Measurements from ENCODE around the gene FGF22. TPM values are rescaled to one million over a fixed set of nuclear protein-coding genes. Genes with fewer than 3 reads are reported as not detected.

The FGF22 gene
- total and polyA plus RNA-seq, 4 donors, result 0.08 TPM; not detected in 3

DNA sequence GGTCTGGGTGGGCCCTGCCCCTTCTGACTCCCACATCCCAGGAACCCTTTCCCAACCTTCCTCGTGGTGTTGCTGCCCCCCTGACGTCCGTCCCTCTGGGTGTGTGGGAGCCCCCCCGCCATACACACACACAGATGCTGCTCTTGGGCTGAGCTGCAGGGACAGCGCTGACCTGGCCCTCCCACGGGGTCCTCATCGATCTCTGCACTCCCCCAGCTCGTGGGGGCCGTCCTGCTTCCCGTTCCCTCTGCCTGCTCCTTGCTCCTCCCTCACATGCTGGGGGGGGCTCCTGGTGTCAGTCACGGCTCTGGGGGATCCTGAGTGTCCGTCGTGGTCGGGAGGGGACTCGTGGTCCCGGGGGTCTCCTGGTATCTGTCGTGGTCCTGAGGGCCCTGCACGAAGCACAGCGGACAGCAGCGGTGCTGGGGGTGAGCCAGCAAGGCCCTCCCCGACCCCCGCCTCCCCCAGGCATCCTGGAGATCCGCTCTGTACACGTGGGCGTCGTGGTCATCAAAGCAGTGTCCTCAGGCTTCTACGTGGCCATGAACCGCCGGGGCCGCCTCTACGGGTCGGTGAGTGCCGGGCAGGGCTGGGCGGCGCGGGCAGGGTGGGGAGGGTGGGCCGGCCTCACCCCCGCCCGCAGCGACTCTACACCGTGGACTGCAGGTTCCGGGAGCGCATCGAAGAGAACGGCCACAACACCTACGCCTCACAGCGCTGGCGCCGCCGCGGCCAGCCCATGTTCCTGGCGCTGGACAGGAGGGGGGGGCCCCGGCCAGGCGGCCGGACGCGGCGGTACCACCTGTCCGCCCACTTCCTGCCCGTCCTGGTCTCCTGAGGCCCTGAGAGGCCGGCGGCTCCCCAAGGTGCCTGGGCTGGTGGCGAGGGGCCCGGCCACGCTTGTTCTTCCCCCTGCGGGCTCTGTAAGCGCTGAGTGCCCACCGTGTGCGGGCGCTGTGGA, 3.4 kb downstream of the FGF22 start:
- Histone ChIP-seq H3K9me3 (ENCODE audit: control insufficient read depth in 4 of 4, low read length in 3 of 4) (no peaks in the 10 kb centered on the region), H3K36me3 (ENCODE audit: control insufficient read depth in 4 of 4, insufficient read depth in 3 of 4, low read depth in 1 of 4, low read length in 3 of 4) (peaks cover 0 to 23% (median 12%) of the 10 kb centered on the region in 4 donors), H3K4me1 (ENCODE audit: control insufficient read depth in 4 of 4, insufficient read depth in 4 of 4, low read length in 3 of 4) (peaks cover 0 to 7% (median 4%) of the 10 kb centered on the region in 4 donors), H3K27ac (ENCODE audit: low read depth in 1 of 2, low read length in 2 of 2) (no peak overlapping the region), H3K4me3 (ENCODE audit: low read depth in 1 of 3, low read length in 3 of 3) (no peak overlapping the region), H3K27me3 (ENCODE audit: control insufficient read depth in 4 of 4, insufficient read depth in 4 of 4, low read length in 3 of 4) (no peaks in the 10 kb centered on the region), H3K9ac (ENCODE audit: low read depth in 1 of 2, low read length in 2 of 2) (no peak overlapping the region)
- no peak for DNase-seq (ENCODE audit: low spot score)
- 86% methylated on average over 70 of the region's 70 CpGs for WGBS
- TF ChIP-seq FOXA1 (IDR thresholded peaks at IDR 0.05) (no peak), RAD21 (IDR thresholded peaks at IDR 0.05) (no peak), HNF4A (conservative IDR thresholded peaks at IDR 0.05) (no peak), NR2F2 (IDR thresholded peaks at IDR 0.05) (no peak), SP1 (IDR thresholded peaks at IDR 0.05) (no peak), JUND (IDR thresholded peaks at IDR 0.05) (no peak)
- TF ChIP-seq, protein P1, sequence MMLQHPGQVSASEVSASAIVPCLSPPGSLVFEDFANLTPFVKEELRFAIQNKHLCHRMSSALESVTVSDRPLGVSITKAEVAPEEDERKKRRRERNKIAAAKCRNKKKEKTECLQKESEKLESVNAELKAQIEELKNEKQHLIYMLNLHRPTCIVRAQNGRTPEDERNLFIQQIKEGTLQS (IDR thresholded peaks at IDR 0.05), result no peak
- TF ChIP-seq, protein P2, sequence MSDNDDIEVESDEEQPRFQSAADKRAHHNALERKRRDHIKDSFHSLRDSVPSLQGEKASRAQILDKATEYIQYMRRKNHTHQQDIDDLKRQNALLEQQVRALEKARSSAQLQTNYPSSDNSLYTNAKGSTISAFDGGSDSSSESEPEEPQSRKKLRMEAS (IDR thresholded peaks at IDR 0.05), result no peak

DNA sequence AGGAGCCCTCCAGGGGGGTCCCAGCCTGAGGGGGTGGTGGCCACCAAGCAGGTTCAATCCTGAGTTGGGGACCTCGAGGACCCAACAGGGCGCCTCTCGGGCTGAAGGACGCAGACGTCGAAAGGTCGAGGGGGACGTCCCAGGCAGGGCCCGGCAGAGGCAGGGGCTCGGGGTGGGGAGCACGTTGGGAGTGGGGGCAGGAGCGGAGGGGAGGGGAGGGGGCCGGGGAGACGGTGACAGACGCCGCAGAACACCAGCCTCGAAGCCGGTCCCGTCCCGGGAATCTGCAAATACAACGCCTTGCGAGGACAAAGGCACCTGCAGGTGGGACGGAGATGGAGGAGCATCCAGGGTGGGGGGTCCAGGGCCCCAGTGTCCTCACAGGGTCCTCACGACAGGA, 4.1 kb downstream of the FGF22 start:
- no peak overlapping the region for H3K27ac ChIP-seq (ENCODE audit: low read depth in 1 of 2, low read length in 2 of 2)
- H3K4me1 ChIP-seq (ENCODE audit: control insufficient read depth in 4 of 4, insufficient read depth in 4 of 4, low read length in 3 of 4), result peaks cover 0 to 7% (median 4%) of the 10 kb centered on the region in 4 donors
- 88% methylated on average over 24 of the region's 24 CpGs for WGBS
- no peak for DNase-seq (ENCODE audit: low spot score)
- peaks cover 0 to 29% (median 14%) of the 10 kb centered on the region in 4 donors for H3K36me3 ChIP-seq (ENCODE audit: control insufficient read depth in 4 of 4, insufficient read depth in 3 of 4, low read depth in 1 of 4, low read length in 3 of 4)
- TF ChIP-seq, protein P2 (IDR thresholded peaks at IDR 0.05), result no peak
- TF ChIP-seq FOXA1 (IDR thresholded peaks at IDR 0.05), result no peak
- TF ChIP-seq CTCF (IDR thresholded peaks at IDR 0.05; ENCODE audit: low read depth, low read length, missing input control), result no peak
- no peak for TF ChIP-seq FOXA2 (IDR thresholded peaks at IDR 0.05)
- TF ChIP-seq, protein P1 (IDR thresholded peaks at IDR 0.05), result no peak
- TF ChIP-seq RXRA (IDR thresholded peaks at IDR 0.05), result no peak
- no peak for TF ChIP-seq HNF4G (IDR thresholded peaks at IDR 0.05)
- TF ChIP-seq, protein P3, sequence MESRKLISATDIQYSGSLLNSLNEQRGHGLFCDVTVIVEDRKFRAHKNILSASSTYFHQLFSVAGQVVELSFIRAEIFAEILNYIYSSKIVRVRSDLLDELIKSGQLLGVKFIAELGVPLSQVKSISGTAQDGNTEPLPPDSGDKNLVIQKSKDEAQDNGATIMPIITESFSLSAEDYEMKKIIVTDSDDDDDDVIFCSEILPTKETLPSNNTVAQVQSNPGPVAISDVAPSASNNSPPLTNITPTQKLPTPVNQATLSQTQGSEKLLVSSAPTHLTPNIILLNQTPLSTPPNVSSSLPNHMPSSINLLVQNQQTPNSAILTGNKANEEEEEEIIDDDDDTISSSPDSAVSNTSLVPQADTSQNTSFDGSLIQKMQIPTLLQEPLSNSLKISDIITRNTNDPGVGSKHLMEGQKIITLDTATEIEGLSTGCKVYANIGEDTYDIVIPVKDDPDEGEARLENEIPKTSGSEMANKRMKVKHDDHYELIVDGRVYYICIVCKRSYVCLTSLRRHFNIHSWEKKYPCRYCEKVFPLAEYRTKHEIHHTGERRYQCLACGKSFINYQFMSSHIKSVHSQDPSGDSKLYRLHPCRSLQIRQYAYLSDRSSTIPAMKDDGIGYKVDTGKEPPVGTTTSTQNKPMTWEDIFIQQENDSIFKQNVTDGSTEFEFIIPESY (IDR thresholded peaks at IDR 0.05), result no peak
- TF ChIP-seq YY1 (IDR thresholded peaks at IDR 0.05), result no peak
- TF ChIP-seq EGR1 (IDR thresholded peaks at IDR 0.05; ENCODE audit: low read depth in 2 of 2), result no peak
- no peak for TF ChIP-seq SP1 (IDR thresholded peaks at IDR 0.05)
- TF ChIP-seq REST (IDR thresholded peaks at IDR 0.05), result no peak
- TF ChIP-seq GABPA (IDR thresholded peaks at IDR 0.05 in 1 of 2, conservative IDR thresholded peaks at IDR 0.05 in 1 of 2), result no peak
- no peak for TF ChIP-seq TAF1 (conservative IDR thresholded peaks at IDR 0.05)
- TF ChIP-seq RAD21 (IDR thresholded peaks at IDR 0.05), result no peak
- no peak for TF ChIP-seq HNF4A (conservative IDR thresholded peaks at IDR 0.05)
- no peak for TF ChIP-seq JUND (IDR thresholded peaks at IDR 0.05)
- no peak overlapping the region for H3K9ac ChIP-seq (ENCODE audit: low read depth in 1 of 2, low read length in 2 of 2)
- H3K4me3 ChIP-seq (ENCODE audit: low read depth in 1 of 3, low read length in 3 of 3), result no peak overlapping the region
- H3K9me3 ChIP-seq (ENCODE audit: control insufficient read depth in 4 of 4, low read length in 3 of 4), result no peaks in the 10 kb centered on the region
- no peaks in the 10 kb centered on the region for H3K27me3 ChIP-seq (ENCODE audit: control insufficient read depth in 4 of 4, insufficient read depth in 4 of 4, low read length in 3 of 4)

Data from liver (tissue), 9 donors.